Stomach (tissue), 9 donors: ENCODE measurements around the gene TIGD6. TPM values are rescaled to one million over a fixed set of nuclear protein-coding genes. Genes with fewer than 3 reads are reported as not detected.

Experiments
- DNase-seq, 2 donors: peaks; one replicate each; pipeline versions ENCODE4 v3.0.0 to v3.0.0-alpha.2; 2013 to 2019
- H3K27ac ChIP-seq, 5 donors: fragments of 200-600 bp in 4 of 5; sonication (generic) in 4 of 5; one replicate each; pipeline ENCODE4 v1.5.1; 2013 to 2019; ENCODE audit warnings: mild to moderate bottlenecking in 1 of 5, moderate library complexity in 1 of 5
- H3K27me3 ChIP-seq, 3 donors: fragments of 200-600 bp; sonication (generic); one replicate each; pipeline ENCODE4 v1.5.1; 2017 to 2019; ENCODE audit warnings: mixed run types in 1 of 3
- H3K36me3 ChIP-seq, 4 donors: fragments of 200-600 bp; sonication (generic); 1 replicate in 3 of 4; 2 replicates in 1 of 4; pipeline ENCODE4 v1.5.1; 2016 to 2019
- H3K4me1 ChIP-seq, 4 donors: fragments of 200-600 bp; sonication (generic); one replicate each; pipeline ENCODE4 v1.5.1; 2016 to 2019
- H3K4me3 ChIP-seq, 4 donors: fragments of 200-600 bp; sonication (generic) in 3 of 4; one replicate each; pipeline ENCODE4 v1.5.1; 2016 to 2019; ENCODE audit warnings: mild to moderate bottlenecking in 1 of 4
- H3K9me3 ChIP-seq, 4 donors: fragments of 200-600 bp; sonication (generic); one replicate each; pipeline ENCODE4 v1.5.1; 2016 to 2019
- EP300 ChIP-seq: sonication (generic); formaldehyde crosslinking; IDR thresholded peaks from one replicate; pipeline ENCODE4 v1.6.1; 2017; ENCODE audit warnings: antibody characterized with exemption
- POLR2A ChIP-seq, 4 donors: fragments of 450-650 bp; IDR thresholded peaks; one replicate each; pipeline ENCODE4 v1.6.1; 2016; ENCODE audit warnings: antibody characterized with exemption in 4 of 4, control low read depth in 2 of 4, mild to moderate bottlenecking in 1 of 4, moderate library complexity in 1 of 4
- POLR2AphosphoS5 ChIP-seq, 3 donors: sonication (generic); formaldehyde crosslinking; IDR thresholded peaks; one replicate each; pipeline ENCODE4 v1.6.1; 2016; ENCODE audit warnings: antibody characterized with exemption in 3 of 3
- WGBS, 5 donors: extraction: QIAGEN DNeasy Blood & Tissue Kit in 3 of 5; methylation state at CpG; one replicate each; pipeline versions ENCODE4 v1.1.5 to v1.1.7; 2013 to 2018; 5-methylcytosine and 5-hydroxymethylcytosine counted together
- intact Hi-C: fragments of 100-400 bp; cut with DNase I; formaldehyde crosslinking; loops from one replicate; pipeline ENCODE4 v1.15.1; 2023; ENCODE audit warnings: low total_unique reads
- polyA plus RNA-seq, 3 donors: library from polyadenylated mRNA; stranded (reverse); fragments of 200-250 nt; gene quantifications; one replicate each; pipeline ENCODE4 v1.2.3, GENCODE V29; 2013
- total RNA-seq, 5 donors: library from RNA; depleted of rRNA; stranded (reverse); fragments of >200 nt; gene quantifications; one replicate each; pipeline versions ENCODE4 v1.1.0 to v1.2.3, GENCODE V29; 2014 to 2016
- TF ChIP-seq, protein P1 (sequence below), 7 experiments: fragments of 450-650 bp in 4 of 7; fragments of 200-600 bp in 3 of 7; sonication (generic) in 3 of 7; IDR thresholded peaks; one replicate each; pipeline ENCODE4 v1.5.1; 2016 to 2019; ENCODE audit warnings: antibody characterized with exemption in 7 of 7, control low read depth in 2 of 7, mild to moderate bottlenecking in 1 of 7
- donor health status: healthy with polysubstance abuse.
- donor health status: Bipolar disorder and iron deficiency.
- donor health status: healthy.

Gene TIGD6
- total and polyA plus RNA-seq, 8 donors: under 0.01 to 3.3 (median 2.6) TPM; not detected in 1

DNA sequence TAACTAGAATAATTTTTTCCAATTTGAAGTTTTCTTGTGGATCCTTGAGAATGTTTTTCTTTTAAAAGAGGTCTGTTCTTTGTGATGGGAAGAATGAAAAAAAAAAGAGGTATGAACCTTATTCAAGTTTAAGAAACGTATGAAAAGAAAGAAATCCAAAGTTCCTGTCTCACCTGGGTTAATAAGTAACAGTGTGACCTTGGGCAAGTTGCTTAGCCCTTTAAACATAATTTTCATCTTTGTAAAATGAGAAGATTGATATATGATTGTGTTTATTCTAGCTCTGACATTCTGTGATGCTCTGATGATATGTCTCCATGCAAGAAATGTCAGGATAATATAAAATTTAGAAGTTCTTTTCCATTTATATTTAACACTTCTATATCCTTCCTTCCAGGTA, 20.6 kb downstream of the TIGD6 start:
- Histone ChIP-seq H3K27ac (no peak overlapping the region), H3K4me3 (no peak overlapping the region), H3K4me1 (no peaks in the 10 kb centered on the region), H3K36me3 (peaks cover 13 to 47% (median 32%) of the 10 kb centered on the region in 4 donors), H3K27me3 (no peaks in the 10 kb centered on the region), H3K9me3 (no peaks in the 10 kb centered on the region)
- intact Hi-C loops: no loop called here
- peak in 1 of 2 donors; percentile 26 for DNase-seq
- no peak for TF ChIP-seq EP300
- no peak for TF ChIP-seq POLR2A (IDR thresholded peaks at IDR 0.05)
- TF ChIP-seq, protein P1, sequence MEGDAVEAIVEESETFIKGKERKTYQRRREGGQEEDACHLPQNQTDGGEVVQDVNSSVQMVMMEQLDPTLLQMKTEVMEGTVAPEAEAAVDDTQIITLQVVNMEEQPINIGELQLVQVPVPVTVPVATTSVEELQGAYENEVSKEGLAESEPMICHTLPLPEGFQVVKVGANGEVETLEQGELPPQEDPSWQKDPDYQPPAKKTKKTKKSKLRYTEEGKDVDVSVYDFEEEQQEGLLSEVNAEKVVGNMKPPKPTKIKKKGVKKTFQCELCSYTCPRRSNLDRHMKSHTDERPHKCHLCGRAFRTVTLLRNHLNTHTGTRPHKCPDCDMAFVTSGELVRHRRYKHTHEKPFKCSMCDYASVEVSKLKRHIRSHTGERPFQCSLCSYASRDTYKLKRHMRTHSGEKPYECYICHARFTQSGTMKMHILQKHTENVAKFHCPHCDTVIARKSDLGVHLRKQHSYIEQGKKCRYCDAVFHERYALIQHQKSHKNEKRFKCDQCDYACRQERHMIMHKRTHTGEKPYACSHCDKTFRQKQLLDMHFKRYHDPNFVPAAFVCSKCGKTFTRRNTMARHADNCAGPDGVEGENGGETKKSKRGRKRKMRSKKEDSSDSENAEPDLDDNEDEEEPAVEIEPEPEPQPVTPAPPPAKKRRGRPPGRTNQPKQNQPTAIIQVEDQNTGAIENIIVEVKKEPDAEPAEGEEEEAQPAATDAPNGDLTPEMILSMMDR (IDR thresholded peaks at IDR 0.05): no peak
- no peak for TF ChIP-seq POLR2AphosphoS5 (IDR thresholded peaks at IDR 0.05)
- WGBS, 5 donors: 29 to 61% (median 52%) methylated on average over 1 of the region's 1 CpG

DNA sequence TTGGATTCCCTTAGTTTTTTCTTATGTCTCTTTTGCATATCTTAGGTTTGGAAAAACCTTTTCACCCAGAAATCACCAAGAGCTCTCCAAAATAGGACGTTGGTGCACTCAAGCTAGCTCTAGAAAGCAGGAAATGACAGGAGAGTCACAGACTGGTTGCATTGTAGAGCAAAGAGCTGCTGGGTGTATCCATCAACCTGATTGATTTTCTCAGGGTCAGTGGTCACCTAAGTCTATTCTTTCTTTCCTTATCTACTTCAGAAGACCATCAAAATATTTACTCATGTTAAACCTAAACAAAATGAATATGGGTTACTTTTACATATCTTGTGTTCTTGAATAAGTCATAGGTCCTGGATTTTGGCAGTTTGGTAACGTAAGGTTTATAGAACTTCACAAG, 25.0 kb downstream of the TIGD6 start:
- Histone ChIP-seq H3K4me1 (no peaks in the 10 kb centered on the region), H3K27me3 (no peaks in the 10 kb centered on the region), H3K9me3 (no peaks in the 10 kb centered on the region), H3K36me3 (peaks cover 7 to 30% (median 22%) of the 10 kb centered on the region in 4 donors), H3K4me3 (no peak overlapping the region), H3K27ac (no peak overlapping the region)
- TF ChIP-seq EP300 (no peak), POLR2AphosphoS5 (IDR thresholded peaks at IDR 0.05) (no peak), POLR2A (IDR thresholded peaks at IDR 0.05) (no peak)
- TF ChIP-seq, protein P1 (IDR thresholded peaks at IDR 0.05): no peak
- intact Hi-C loops: no loop called here
- 50 to 58% (median 52%) methylated on average over 2 of the region's 2 CpGs for WGBS, 5 donors
- DNase-seq: no peak

DNA sequence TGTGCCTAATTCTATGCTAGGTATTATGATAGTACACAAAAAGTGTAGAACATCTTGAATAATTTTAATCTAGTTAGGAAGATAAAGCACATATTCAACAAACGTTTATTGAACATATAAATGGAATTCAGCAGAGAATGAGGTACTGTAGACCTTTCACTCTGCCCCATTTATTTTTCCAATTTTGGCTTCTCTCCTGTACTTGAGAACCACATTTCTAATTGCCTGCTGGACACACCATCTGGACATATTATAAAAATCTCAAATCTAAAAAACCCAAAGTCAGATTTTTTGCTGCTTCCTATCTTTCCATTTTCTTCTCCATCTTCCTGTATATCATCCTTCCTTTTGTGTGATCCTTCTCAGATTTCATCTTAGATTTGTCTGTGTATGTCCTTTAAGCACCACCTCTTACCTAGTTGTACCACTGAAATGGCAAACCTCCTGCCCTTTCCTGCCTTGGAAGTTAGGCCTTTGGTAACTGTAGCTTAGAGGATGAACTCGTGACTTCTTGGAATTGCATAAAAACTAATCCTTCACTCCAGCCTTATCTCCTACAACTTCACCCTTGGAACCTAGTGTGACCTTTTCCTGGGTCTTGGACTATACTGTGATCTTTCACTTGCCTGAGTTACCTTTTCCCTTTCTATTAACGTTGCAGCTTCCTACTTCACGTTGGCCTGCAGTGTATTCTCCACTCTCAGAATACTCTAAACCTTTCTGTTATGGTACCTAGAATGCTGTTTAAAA, 31.1 kb downstream of the TIGD6 start:
- Histone ChIP-seq H3K27me3 (no peaks in the 10 kb centered on the region), H3K4me3 (no peak overlapping the region), H3K9me3 (no peaks in the 10 kb centered on the region), H3K4me1 (no peaks in the 10 kb centered on the region), H3K27ac (no peak overlapping the region), H3K36me3 (peaks cover 0 to 5% (median 0%) of the 10 kb centered on the region in 4 donors)
- DNase-seq: no peak
- intact Hi-C loops: no loop called here
- TF ChIP-seq POLR2AphosphoS5 (IDR thresholded peaks at IDR 0.05): no peak
- TF ChIP-seq, protein P1 (IDR thresholded peaks at IDR 0.05): no peak
- WGBS, 5 donors: 76 to 83% (median 77%) methylated on average over 4 of the region's 4 CpGs

DNA sequence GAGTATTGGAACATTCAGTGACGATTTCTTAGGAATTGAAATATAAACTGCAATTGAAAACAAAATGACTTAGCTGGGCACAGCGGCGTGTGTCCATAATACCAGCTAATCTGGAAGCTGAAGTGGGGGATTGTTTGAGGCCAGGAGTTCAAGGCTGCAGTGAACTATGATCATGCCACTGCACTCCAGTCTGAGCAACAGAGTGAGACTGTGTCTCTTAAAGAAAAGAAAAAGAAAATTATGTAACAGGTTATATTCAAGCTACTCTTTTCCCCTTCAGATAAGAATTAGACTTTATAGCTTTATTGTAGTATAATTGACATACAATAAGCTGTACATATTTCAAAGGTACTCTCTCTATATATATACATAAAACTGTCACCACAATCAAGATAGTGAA, 33.5 kb downstream of the TIGD6 start:
- H3K27me3 ChIP-seq: no peaks in the 10 kb centered on the region
- DNase-seq: no peak
- peaks cover 0 to 5% (median 0%) of the 10 kb centered on the region in 4 donors for H3K36me3 ChIP-seq
- intact Hi-C loops: no loop called here
- WGBS, 5 donors: 78 to 93% (median 90%) methylated on average over 3 of the region's 3 CpGs
- H3K4me3 ChIP-seq: no peak overlapping the region
- H3K9me3 ChIP-seq: no peaks in the 10 kb centered on the region
- peaks cover 0 to under 1% (median 0%) of the 10 kb centered on the region in 4 donors for H3K4me1 ChIP-seq
- TF ChIP-seq EP300 (no peak), POLR2AphosphoS5 (IDR thresholded peaks at IDR 0.05) (no peak), POLR2A (IDR thresholded peaks at IDR 0.05) (no peak)
- TF ChIP-seq, protein P1 (IDR thresholded peaks at IDR 0.05): no peak
- H3K27ac ChIP-seq: no peak overlapping the region
